ENCODE data around the gene HERPUD1. TPM values are rescaled to one million over a fixed set of nuclear protein-coding genes. Genes with fewer than 3 reads are reported as not detected.

HERPUD1 gene
- total and polyA plus RNA-seq, 2 of the 13 experiments (the other 11 are each of a cell fraction or from before 2014, with no cell fraction given) = 96.2 to 323 TPM

DNA sequence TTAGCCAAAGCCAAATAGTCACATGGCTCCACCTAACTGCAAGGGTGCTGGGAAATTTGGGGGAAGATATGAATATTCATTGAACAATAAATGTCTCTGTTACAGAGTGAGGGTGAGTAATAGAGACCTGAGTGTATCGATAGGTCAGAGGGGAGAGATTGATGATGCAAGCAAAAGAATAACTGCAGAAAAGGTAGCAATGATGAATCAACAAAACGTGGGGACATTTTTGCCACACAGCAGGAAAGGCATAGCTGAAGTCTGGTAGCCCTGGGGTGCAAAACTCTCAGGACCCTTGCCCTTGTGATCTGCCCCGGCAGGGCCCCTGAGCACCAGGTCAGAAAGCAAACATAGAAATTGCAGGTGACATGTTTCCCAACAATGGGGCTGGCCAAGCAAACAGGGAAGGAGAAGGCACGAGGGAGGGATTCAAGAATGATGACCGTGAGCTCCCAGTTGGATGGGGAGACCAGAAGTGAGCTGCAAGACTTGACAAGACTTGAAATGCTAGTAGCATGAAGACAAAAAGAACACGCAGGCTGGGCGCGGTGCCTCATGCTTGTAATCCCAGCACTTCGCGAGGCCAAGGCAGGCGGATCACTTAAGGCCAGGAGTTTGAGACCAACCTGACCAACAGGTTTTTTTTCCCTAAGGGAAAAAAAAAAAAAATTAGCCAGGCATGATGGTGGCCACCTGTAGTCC, 12.7 kb upstream of the HERPUD1 start (continued):
- TF ChIP-seq ZNF224 (CRISPR knock-in tag; IDR thresholded peaks at IDR 0.05) = peak; percentile 75; the same call in 1 of the 2 replicates
- TF ChIP-seq SALL2 (CRISPR knock-in tag; IDR thresholded peaks at IDR 0.05) = no peak
- no peak for TF ChIP-seq CBX2 (IDR thresholded peaks at IDR 0.05; ENCODE audit: low read depth, low read length)
- peak; percentile 31; the same call in 1 of the 2 replicates for TF ChIP-seq CBX2 (CRISPR knock-in tag; IDR thresholded peaks at IDR 0.05; ENCODE audit: low read depth)
- TF ChIP-seq ZNF589 (CRISPR knock-in tag; conservative IDR thresholded peaks at IDR 0.05) = peak; percentile 82; the same call in 1 of the 2 replicates
- TF ChIP-seq ZMYM2 (CRISPR knock-in tag; IDR thresholded peaks at IDR 0.05) = peak; percentile 79; the same call in 1 of the 2 replicates
- TF ChIP-seq ZNF614 (CRISPR knock-in tag; IDR thresholded peaks at IDR 0.05; ENCODE audit: borderline replicate concordance) = 0 out of 2 replicates have a peak, but pooled peaks have one; percentile 66
- no peak for TF ChIP-seq ELF4 (CRISPR knock-in tag; IDR thresholded peaks at IDR 0.05; ENCODE audit: borderline replicate concordance)
- peak; percentile 86; the same call in 1 of the 2 replicates for TF ChIP-seq ZNF670 (CRISPR knock-in tag; IDR thresholded peaks at IDR 0.05; ENCODE audit: borderline replicate concordance)
- TF ChIP-seq KAT8 (CRISPR knock-in tag; IDR thresholded peaks at IDR 0.05) = peak; percentile 70; the same call in 1 of the 2 replicates
- TF ChIP-seq, protein P1, sequence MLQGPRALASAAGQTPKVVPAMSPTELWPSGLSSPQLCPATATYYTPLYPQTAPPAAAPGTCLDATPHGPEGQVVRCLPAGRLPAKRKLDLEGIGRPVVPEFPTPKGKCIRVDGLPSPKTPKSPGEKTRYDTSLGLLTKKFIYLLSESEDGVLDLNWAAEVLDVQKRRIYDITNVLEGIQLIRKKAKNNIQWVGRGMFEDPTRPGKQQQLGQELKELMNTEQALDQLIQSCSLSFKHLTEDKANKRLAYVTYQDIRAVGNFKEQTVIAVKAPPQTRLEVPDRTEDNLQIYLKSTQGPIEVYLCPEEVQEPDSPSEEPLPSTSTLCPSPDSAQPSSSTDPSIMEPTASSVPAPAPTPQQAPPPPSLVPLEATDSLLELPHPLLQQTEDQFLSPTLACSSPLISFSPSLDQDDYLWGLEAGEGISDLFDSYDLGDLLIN (CRISPR knock-in tag; IDR thresholded peaks at IDR 0.05; ENCODE audit: borderline replicate concordance) = no peak
- peak; percentile 89; the same call in 1 of the 2 replicates for TF ChIP-seq ZNF619 (CRISPR knock-in tag; IDR thresholded peaks at IDR 0.05)
- no peak for TF ChIP-seq ZIK1 (CRISPR knock-in tag; IDR thresholded peaks at IDR 0.05; ENCODE audit: borderline replicate concordance, low read depth)
- peak; percentile 52; the same call in 1 of the 2 replicates for TF ChIP-seq ZNF263 (CRISPR knock-in tag; IDR thresholded peaks at IDR 0.05)
- no peak for TF ChIP-seq JUN (CRISPR knock-in tag; IDR thresholded peaks at IDR 0.05)
- peak; percentile 75; the same call in 1 of the 2 replicates for TF ChIP-seq ZBTB26 (CRISPR knock-in tag; IDR thresholded peaks at IDR 0.05; ENCODE audit: borderline replicate concordance)
- no peak for TF ChIP-seq ZNF780A (CRISPR knock-in tag; IDR thresholded peaks at IDR 0.05)
- no peak for TF ChIP-seq RORA (CRISPR knock-in tag; IDR thresholded peaks at IDR 0.05)
- TF ChIP-seq LCORL (IDR thresholded peaks at IDR 0.05) = no peak
- TF ChIP-seq LCORL (CRISPR knock-in tag; IDR thresholded peaks at IDR 0.05) = peak; percentile 92
- TF ChIP-seq TARDBP (CRISPR knock-in tag; IDR thresholded peaks at IDR 0.05) = peak; percentile 96; the same call in 1 of the 2 replicates
- TF ChIP-seq, protein P2, sequence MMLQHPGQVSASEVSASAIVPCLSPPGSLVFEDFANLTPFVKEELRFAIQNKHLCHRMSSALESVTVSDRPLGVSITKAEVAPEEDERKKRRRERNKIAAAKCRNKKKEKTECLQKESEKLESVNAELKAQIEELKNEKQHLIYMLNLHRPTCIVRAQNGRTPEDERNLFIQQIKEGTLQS (CRISPR knock-in tag; IDR thresholded peaks at IDR 0.05) = peak; percentile 64; the same call in 1 of the 2 replicates
- TF ChIP-seq ZNF10 (CRISPR knock-in tag; IDR thresholded peaks at IDR 0.05; ENCODE audit: borderline replicate concordance, low read depth) = peak; percentile 58; the same call in 1 of the 2 replicates
- TF ChIP-seq ESRRA (CRISPR knock-in tag; IDR thresholded peaks at IDR 0.05; ENCODE audit: low read depth) = peak; percentile 79; the same call in 1 of the 2 replicates
- no peak for TF ChIP-seq ARID2 (CRISPR knock-in tag; IDR thresholded peaks at IDR 0.05; ENCODE audit: borderline replicate concordance)
- TF ChIP-seq, protein P3, sequence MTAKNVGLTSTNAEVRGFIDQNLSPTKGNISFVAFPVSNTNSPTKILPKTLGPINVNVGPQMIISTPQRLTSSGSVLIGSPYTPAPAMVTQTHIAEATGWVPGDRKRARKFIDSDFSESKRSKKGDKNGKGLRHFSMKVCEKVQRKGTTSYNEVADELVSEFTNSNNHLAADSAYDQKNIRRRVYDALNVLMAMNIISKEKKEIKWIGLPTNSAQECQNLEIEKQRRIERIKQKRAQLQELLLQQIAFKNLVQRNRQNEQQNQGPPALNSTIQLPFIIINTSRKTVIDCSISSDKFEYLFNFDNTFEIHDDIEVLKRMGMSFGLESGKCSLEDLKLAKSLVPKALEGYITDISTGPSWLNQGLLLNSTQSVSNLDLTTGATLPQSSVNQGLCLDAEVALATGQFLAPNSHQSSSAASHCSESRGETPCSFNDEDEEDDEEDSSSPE (CRISPR knock-in tag; IDR thresholded peaks at IDR 0.05) = peak; percentile 66; the same call in 1 of the 2 replicates
